IMR-90 (cell line): ENCODE measurements around the gene DUSP22. TPM values are rescaled to one million over a fixed set of nuclear protein-coding genes. Genes with fewer than 3 reads are reported as not detected.

Source experiments
- ATAC-seq: fragments of 200-7000 bp; cut with Tn5 transposase; 2 replicates; pipeline ENCODE4 v1.9.1; 2020; ENCODE audit warnings: low read depth, mild to moderate bottlenecking, moderate library complexity
- BruUV-seq: library from RNA; stranded (reverse); fragments of 400-500 nt; replicated peaks from 2 replicates; lab custom pipeline; 2021; lab: Mats Ljungman, UMichigan
- CTCF ChIA-PET: fragments of 300-600 bp; formaldehyde crosslinking; extraction: SDS; loops from one replicate; lab custom pipeline; 2021; ENCODE audit warnings: antibody characterized with exemption; lab: Yijun Ruan, JAX
- POLR2A ChIA-PET: fragments of 300-600 bp; sonication (Branson Sonifier 250); formaldehyde crosslinking; loops from one replicate; lab custom pipeline; 2022; ENCODE audit warnings: antibody characterized with exemption; ENCODE audit not compliant: unreplicated experiment; lab: Charles Lee
- DNase-seq: peaks from one replicate; pipeline ENCODE4 v3.0.0; 2013
- H2AFZ ChIP-seq: replicated peaks from 2 replicates; pipeline ENCODE3; 2013; ENCODE audit warnings: low read length, mild to moderate bottlenecking; ENCODE audit not compliant: poor library complexity
- H2AK5ac ChIP-seq: 2 replicates; pipeline ENCODE4 v1.6.1; 2013; ENCODE audit warnings: low read depth, low read length, inconsistent platforms
- H2AK9ac ChIP-seq: replicated peaks from 2 replicates; pipeline ENCODE3; 2013; ENCODE audit warnings: mild to moderate bottlenecking, low read depth, low read length, moderate library complexity; ENCODE audit not compliant: poor library complexity
- H2BK120ac ChIP-seq: 2 replicates; pipeline ENCODE4 v1.6.1; 2013; ENCODE audit warnings: low read depth, low read length, inconsistent platforms
- H2BK15ac ChIP-seq: 3 replicates; pipeline ENCODE4 v1.6.1; 2013; ENCODE audit warnings: low read depth, low read length, inconsistent platforms
- H2BK20ac ChIP-seq: 2 replicates; pipeline ENCODE4 v1.6.1; 2013; ENCODE audit warnings: low read depth, mild to moderate bottlenecking, inconsistent platforms, low read length, moderate library complexity
- H2BK5ac ChIP-seq: 2 replicates; pipeline ENCODE4 v1.6.1; 2013; ENCODE audit warnings: mild to moderate bottlenecking, low read depth, low read length, inconsistent platforms; ENCODE audit not compliant: poor library complexity, severe bottlenecking
- H3K14ac ChIP-seq: replicated peaks from 2 replicates; pipeline ENCODE4 v1.6.1; 2013; ENCODE audit warnings: low read depth, low read length, inconsistent platforms
- H3K18ac ChIP-seq: 2 replicates; pipeline ENCODE4 v1.6.1; 2013; ENCODE audit warnings: low read depth, low read length, control low read depth
- H3K23ac ChIP-seq: 2 replicates; pipeline ENCODE4 v1.6.1; 2013; ENCODE audit warnings: low read depth, low read length, inconsistent platforms
- H3K27ac ChIP-seq: 2 replicates; pipeline ENCODE4 v1.5.1; 2013; ENCODE audit warnings: mild to moderate bottlenecking, control low read depth, low read length; ENCODE audit not compliant: insufficient read depth
- H3K27me3 ChIP-seq: 2 replicates; pipeline ENCODE4 v1.6.1; 2013; ENCODE audit warnings: low read length; ENCODE audit not compliant: control insufficient read depth, insufficient read depth
- H3K36me3 ChIP-seq: 2 replicates; pipeline ENCODE4 v1.6.1; 2013; ENCODE audit warnings: low read length, mixed read lengths; ENCODE audit not compliant: control insufficient read depth, insufficient read depth
- H3K4ac ChIP-seq: 2 replicates; pipeline ENCODE4 v1.6.1; 2013; ENCODE audit warnings: low read depth, low read length, inconsistent platforms
- H3K4me1 ChIP-seq: 2 replicates; pipeline ENCODE4 v1.6.1; 2013; ENCODE audit warnings: low read length, mixed read lengths; ENCODE audit not compliant: control insufficient read depth, insufficient read depth
- H3K4me2 ChIP-seq: 2 replicates; pipeline ENCODE4 v1.6.1; 2013; ENCODE audit warnings: low read depth, mild to moderate bottlenecking, control low read depth, low read length, moderate library complexity
- H3K4me3 ChIP-seq: 2 replicates; pipeline ENCODE4 v1.5.1; 2013; ENCODE audit warnings: low read depth, mild to moderate bottlenecking, control low read depth, low read length, moderate library complexity; ENCODE audit not compliant: insufficient read depth
- H3K56ac ChIP-seq: 2 replicates; pipeline ENCODE4 v1.6.1; 2013; ENCODE audit warnings: low read length, inconsistent platforms; ENCODE audit not compliant: insufficient read depth; ENCODE audit errors: extremely low read depth
- H3K79me1 ChIP-seq, 2 experiments: 2 replicates each; pipeline ENCODE4 v1.6.1; 2013; ENCODE audit warnings: low read length in 2 of 2, inconsistent platforms in 1 of 2, low read depth in 1 of 2
- H3K9ac ChIP-seq: 2 replicates; pipeline ENCODE4 v1.6.1; 2013; ENCODE audit warnings: low read depth, low read length, control low read depth
- H3K9me1 ChIP-seq: 2 replicates; pipeline ENCODE4 v1.6.1; 2013; ENCODE audit warnings: low read length, inconsistent platforms; ENCODE audit not compliant: insufficient read depth
- H3K9me3 ChIP-seq: 2 replicates; pipeline ENCODE4 v1.6.1; 2013; ENCODE audit warnings: low read length; ENCODE audit not compliant: control insufficient read depth, insufficient read depth
- H4K20me1 ChIP-seq: 2 replicates; pipeline ENCODE4 v1.6.1; 2013; ENCODE audit warnings: low read length, inconsistent platforms; ENCODE audit not compliant: insufficient read depth
- H4K5ac ChIP-seq: 2 replicates; pipeline ENCODE4 v1.6.1; 2013; ENCODE audit warnings: mild to moderate bottlenecking, low read depth, low read length, control low read depth
- H4K8ac ChIP-seq, 2 experiments: 2 replicates each; pipeline ENCODE4 v1.6.1; 2013; ENCODE audit warnings: low read depth in 2 of 2, low read length in 2 of 2, control low read depth in 1 of 2, inconsistent platforms in 1 of 2
- H4K91ac ChIP-seq: 2 replicates; pipeline ENCODE4 v1.6.1; 2013; ENCODE audit warnings: low read depth, low read length, inconsistent platforms; ENCODE audit not compliant: insufficient read depth
- BHLHE40 ChIP-seq: fragments of 150-350 bp; IDR thresholded peaks from 2 replicates; pipeline ENCODE4 v1.6.1; 2016; ENCODE audit warnings: mild to moderate bottlenecking, low read depth, low read length
- CEBPB ChIP-seq: IDR thresholded peaks from 2 replicates; pipeline ENCODE4 v1.6.1; 2012; ENCODE audit warnings: low read depth, low read length, improper control_type of control experiment
- CHD1 ChIP-seq: IDR thresholded peaks from 2 replicates; pipeline ENCODE4 v1.6.1; 2012; ENCODE audit warnings: low read depth, low read length, improper control_type of control experiment
- FOS ChIP-seq: fragments of 150-350 bp; IDR thresholded peaks from 2 replicates; pipeline ENCODE4 v1.6.1; 2016; ENCODE audit warnings: low read depth, low read length
- MAFK ChIP-seq: IDR thresholded peaks from 2 replicates; pipeline ENCODE4 v1.6.1; 2012; ENCODE audit warnings: low read depth, low read length, improper control_type of control experiment
- MAZ ChIP-seq: IDR thresholded peaks from 2 replicates; pipeline ENCODE4 v1.6.1; 2012; ENCODE audit warnings: low read depth, mild to moderate bottlenecking, low read length, improper control_type of control experiment, moderate library complexity, borderline replicate concordance
- MXI1 ChIP-seq: IDR thresholded peaks from 2 replicates; pipeline ENCODE4 v1.6.1; 2012; ENCODE audit warnings: low read depth, mild to moderate bottlenecking, low read length, moderate library complexity, borderline replicate concordance
- NFE2L2 ChIP-seq: fragments of 150-350 bp; IDR thresholded peaks from 2 replicates; pipeline ENCODE4 v1.6.1; 2016; ENCODE audit warnings: low read depth, mild to moderate bottlenecking, low read length
- POLR2A ChIP-seq: IDR thresholded peaks from 2 replicates; pipeline ENCODE4 v1.6.1; 2012; ENCODE audit warnings: mild to moderate bottlenecking, low read depth, low read length
- RAD21 ChIP-seq: IDR thresholded peaks from 2 replicates; pipeline ENCODE4 v1.6.1; 2012; ENCODE audit warnings: low read length, improper control_type of control experiment
- RCOR1 ChIP-seq: IDR thresholded peaks from 2 replicates; pipeline ENCODE4 v1.6.1; 2012; ENCODE audit warnings: mild to moderate bottlenecking, low read length, improper control_type of control experiment; ENCODE audit not compliant: insufficient replicate concordance
- RFX5 ChIP-seq: IDR thresholded peaks from 2 replicates; pipeline ENCODE4 v1.8.0; 2012; ENCODE audit warnings: low read depth, mild to moderate bottlenecking, low read length, moderate library complexity
- SMC3 ChIP-seq: fragments of 150-350 bp; IDR thresholded peaks from 2 replicates; pipeline ENCODE4 v1.6.1; 2016; ENCODE audit warnings: low read depth, mild to moderate bottlenecking, antibody characterized with exemption, low read length, moderate library complexity
- WGBS, 2 experiments: methylation state at CpG; one replicate each; pipeline versions ENCODE4 v1.1.5 to v1.1.7; 2013; ENCODE audit warnings: missing lambda C conversion rate in 2 of 2; ENCODE audit not compliant: insufficient read length in 1 of 2; ENCODE audit errors: extremely low coverage in 2 of 2; 5-methylcytosine and 5-hydroxymethylcytosine counted together
- dilution Hi-C: fragments of 300-500 bp; cut with HindIII; formaldehyde crosslinking; loops from one replicate; pipeline ENCODE4 v1.14.3; 2018; ENCODE audit warnings: low sequenced_read_pairs; ENCODE audit not compliant: unreplicated experiment
- in situ Hi-C: fragments of 300-500 bp; cut with MboI; formaldehyde crosslinking; loops from 3 replicates; pipeline ENCODE4 v1.14.3; 2019; ENCODE audit warnings: low sequenced_read_pairs, inconsistent platforms, mixed read lengths
- intact Hi-C: fragments of 100-400 bp; cut with micrococcal nuclease; formaldehyde crosslinking; loops from 2 replicates; pipeline ENCODE4 v1.10.0; 2022
- polyA plus RNA-seq, 3 experiments: library from polyadenylated mRNA; depleted of rRNA; stranded (reverse); fragments of >200 nt; gene quantifications; 2 replicates each; pipeline ENCODE4 v1.2.3, GENCODE V29; 2012; ENCODE audit warnings: low replicate concordance in 1 of 3
- total RNA-seq: library from RNA; depleted of rRNA; stranded (reverse); fragments of >200 nt; gene quantifications from 2 replicates; pipeline ENCODE4 v1.2.3, GENCODE V29; 2012
- TF ChIP-seq, protein P1 (sequence below): fragments of 150-350 bp; IDR thresholded peaks from 2 replicates; pipeline ENCODE4 v1.6.1; 2017; ENCODE audit warnings: mild to moderate bottlenecking, antibody characterized with exemption, low read length, low read depth
- TF ChIP-seq, protein P2 (sequence below): conservative IDR thresholded peaks from 2 replicates; pipeline ENCODE4 v1.5.1; 2012; ENCODE audit warnings: mild to moderate bottlenecking, low read depth, low read length, improper control_type of control experiment

Gene DUSP22
- total and polyA plus RNA-seq, 2 of the 4 experiments (the other 2 are of a cell fraction) = 7.1 to 8.2 TPM

DNA sequence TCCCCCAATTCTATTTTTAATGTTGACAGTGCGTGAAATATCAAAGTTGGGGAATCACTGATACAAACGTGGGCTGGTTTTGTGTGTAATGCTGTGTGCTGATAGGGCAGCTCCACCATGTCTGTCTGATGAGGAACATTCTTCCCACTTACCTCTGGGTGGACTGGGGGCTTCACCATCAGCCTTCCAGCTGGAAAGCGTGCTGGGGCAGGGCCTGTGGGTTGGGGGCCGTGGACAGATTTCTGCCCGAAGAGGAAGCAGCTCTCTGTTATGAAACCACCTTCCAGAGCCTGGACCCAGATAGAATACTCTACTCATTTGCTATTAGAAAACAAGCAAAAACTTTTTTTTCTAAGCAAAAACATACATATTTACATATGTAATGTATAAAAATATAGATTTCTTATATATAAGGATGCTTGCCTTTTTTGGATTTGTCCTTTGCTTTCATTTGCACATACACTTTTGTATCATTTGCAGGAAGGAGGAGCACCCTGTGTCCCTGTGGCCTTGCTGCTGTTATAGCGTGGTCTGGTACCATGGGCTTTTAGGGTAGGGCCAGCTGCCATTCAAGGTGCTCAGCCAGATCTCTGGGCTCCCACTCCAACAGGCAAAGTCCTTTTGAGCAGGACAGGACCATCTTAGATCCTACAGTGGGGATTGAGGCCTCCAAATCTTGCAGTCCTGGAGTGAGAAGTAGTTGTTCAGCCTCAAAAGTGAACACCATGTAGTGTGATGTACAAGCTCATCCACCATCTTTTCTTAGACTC, 48.1 kb downstream of the DUSP22 start:
- H3K9ac ChIP-seq = no peak overlapping the region
- ChIA-PET CTCF (no interaction called here), POLR2A (no interaction called here)
- no peaks in the 10 kb centered on the region for H3K36me3 ChIP-seq
- no peaks in the 10 kb centered on the region; the same call in 1 of the 2 replicates for H4K20me1 ChIP-seq
- H2BK15ac ChIP-seq = no peak overlapping the region
- 90% methylated on average over 2 of the region's 6 CpGs; no CpG with 5 or more reads in 1 of the 2 experiments for WGBS, 2 experiments
- in situ Hi-C loops (no loop called here), dilution Hi-C loops (no loop called here), intact Hi-C loops (no loop called here)
- BruUV-seq = no TSS peak
- no peak overlapping the region for H2BK120ac ChIP-seq
- no peak overlapping the region for H4K91ac ChIP-seq
- H2AK5ac ChIP-seq = no peak overlapping the region
- H3K4me1 ChIP-seq = no peaks in the 10 kb centered on the region
- no peaks in the 10 kb centered on the region; the same call in 1 of the 2 replicates for H3K9me1 ChIP-seq
- H3K27me3 ChIP-seq = no peaks in the 10 kb centered on the region
- ATAC-seq (no peak), DNase-seq (no peak)
- H3K56ac ChIP-seq = no peak overlapping the region
- H2AFZ ChIP-seq = no peak overlapping the region
- no peak overlapping the region for H4K8ac ChIP-seq
- H3K4me3 ChIP-seq = no peak overlapping the region
- no peak overlapping the region for H3K4ac ChIP-seq
- H2AK9ac ChIP-seq = no peak overlapping the region
- H3K23ac ChIP-seq = no peak overlapping the region
- H3K4me2 ChIP-seq = no peak overlapping the region
- no peak overlapping the region for H2BK20ac ChIP-seq
- no peak overlapping the region for H2BK5ac ChIP-seq
- peaks cover 2% of the 10 kb centered on the region; the same call in 1 of the 2 replicates for H3K9me3 ChIP-seq
- H3K27ac ChIP-seq = no peak overlapping the region
- H4K5ac ChIP-seq = no peak overlapping the region
- H3K14ac ChIP-seq = no peak overlapping the region
- no peaks in the 10 kb centered on the region for H3K79me1 ChIP-seq
- H3K18ac ChIP-seq = no peak overlapping the region
- TF ChIP-seq RAD21 (no peak), FOS (no peak), MXI1 (no peak), POLR2A (no peak), MAFK (no peak), NFE2L2 (no peak), RCOR1 (no peak), SMC3 (no peak), CHD1 (no peak), CEBPB (no peak), BHLHE40 (no peak), MAZ (no peak), RFX5 (no peak)
- TF ChIP-seq, protein P1, sequence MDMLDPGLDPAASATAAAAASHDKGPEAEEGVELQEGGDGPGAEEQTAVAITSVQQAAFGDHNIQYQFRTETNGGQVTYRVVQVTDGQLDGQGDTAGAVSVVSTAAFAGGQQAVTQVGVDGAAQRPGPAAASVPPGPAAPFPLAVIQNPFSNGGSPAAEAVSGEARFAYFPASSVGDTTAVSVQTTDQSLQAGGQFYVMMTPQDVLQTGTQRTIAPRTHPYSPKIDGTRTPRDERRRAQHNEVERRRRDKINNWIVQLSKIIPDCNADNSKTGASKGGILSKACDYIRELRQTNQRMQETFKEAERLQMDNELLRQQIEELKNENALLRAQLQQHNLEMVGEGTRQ = no peak
- TF ChIP-seq, protein P2, sequence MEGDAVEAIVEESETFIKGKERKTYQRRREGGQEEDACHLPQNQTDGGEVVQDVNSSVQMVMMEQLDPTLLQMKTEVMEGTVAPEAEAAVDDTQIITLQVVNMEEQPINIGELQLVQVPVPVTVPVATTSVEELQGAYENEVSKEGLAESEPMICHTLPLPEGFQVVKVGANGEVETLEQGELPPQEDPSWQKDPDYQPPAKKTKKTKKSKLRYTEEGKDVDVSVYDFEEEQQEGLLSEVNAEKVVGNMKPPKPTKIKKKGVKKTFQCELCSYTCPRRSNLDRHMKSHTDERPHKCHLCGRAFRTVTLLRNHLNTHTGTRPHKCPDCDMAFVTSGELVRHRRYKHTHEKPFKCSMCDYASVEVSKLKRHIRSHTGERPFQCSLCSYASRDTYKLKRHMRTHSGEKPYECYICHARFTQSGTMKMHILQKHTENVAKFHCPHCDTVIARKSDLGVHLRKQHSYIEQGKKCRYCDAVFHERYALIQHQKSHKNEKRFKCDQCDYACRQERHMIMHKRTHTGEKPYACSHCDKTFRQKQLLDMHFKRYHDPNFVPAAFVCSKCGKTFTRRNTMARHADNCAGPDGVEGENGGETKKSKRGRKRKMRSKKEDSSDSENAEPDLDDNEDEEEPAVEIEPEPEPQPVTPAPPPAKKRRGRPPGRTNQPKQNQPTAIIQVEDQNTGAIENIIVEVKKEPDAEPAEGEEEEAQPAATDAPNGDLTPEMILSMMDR = no peak
